Neural progenitor cell (in vitro differentiated cells): ENCODE results near the gene GALNT2. TPM values are rescaled to one million over a fixed set of nuclear protein-coding genes. Genes with fewer than 3 reads are reported as not detected.

ENCODE experiments used
- DNase-seq: peaks from one replicate; pipeline ENCODE4 v3.0.0-alpha.2; 2016; ENCODE audit warnings: low spot score
- H2AFZ ChIP-seq: fragments of 200-600 bp; sonication (generic); replicated peaks from 2 replicates; pipeline ENCODE4 v1.6.1; 2016; ENCODE audit warnings: antibody characterized with exemption
- H3F3A ChIP-seq: fragments of 200-600 bp; sonication (generic); 2 replicates; pipeline ENCODE4 v1.6.1; 2016; ENCODE audit warnings: antibody characterized with exemption, low read depth
- H3K27ac ChIP-seq: fragments of 200-600 bp; sonication (generic); 2 replicates; pipeline ENCODE4 v1.5.1; 2016; ENCODE audit warnings: mild to moderate bottlenecking
- H3K27me3 ChIP-seq: fragments of 200-600 bp; sonication (generic); 2 replicates; pipeline ENCODE4 v1.6.1; 2016; ENCODE audit warnings: mild to moderate bottlenecking, moderate library complexity
- H3K36me3 ChIP-seq: fragments of 200-600 bp; sonication (generic); 2 replicates; pipeline ENCODE4 v1.5.1; 2016
- H3K4me1 ChIP-seq: fragments of 200-600 bp; sonication (generic); 2 replicates; pipeline ENCODE4 v1.6.1; 2016; ENCODE audit warnings: mixed run types
- H3K4me2 ChIP-seq: fragments of 200-600 bp; sonication (generic); 2 replicates; pipeline ENCODE4 v1.6.1; 2016
- H3K4me3 ChIP-seq: fragments of 200-600 bp; sonication (generic); 2 replicates; pipeline ENCODE4 v1.5.1; 2016
- H3K79me2 ChIP-seq: fragments of 200-600 bp; sonication (generic); 2 replicates; pipeline ENCODE4 v1.6.1; 2016; ENCODE audit warnings: low read depth
- H3K9ac ChIP-seq: fragments of 200-600 bp; sonication (generic); 2 replicates; pipeline ENCODE4 v1.6.1; 2016
- H3K9me3 ChIP-seq: fragments of 200-600 bp; sonication (generic); 2 replicates; pipeline ENCODE4 v1.5.1; 2016; ENCODE audit warnings: low read depth
- H4K20me1 ChIP-seq: fragments of 200-600 bp; sonication (generic); 2 replicates; pipeline ENCODE4 v1.6.1; 2016; ENCODE audit warnings: low read depth
- H3K27ac Mint-ChIP-seq: 3 replicates; pipeline ENCODE4 v1.8.0; 2021; ENCODE audit warnings: mixed read lengths
- H3K27me3 Mint-ChIP-seq: 2 replicates; pipeline ENCODE4 v1.8.0; 2022; ENCODE audit warnings: low read depth, mild to moderate bottlenecking, inconsistent platforms, moderate library complexity, mixed read lengths; ENCODE audit not compliant: insufficient read depth
- H3K36me3 Mint-ChIP-seq: 3 replicates; pipeline ENCODE4 v1.8.0; 2021; ENCODE audit warnings: mixed read lengths
- H3K4me1 Mint-ChIP-seq: 3 replicates; pipeline ENCODE4 v1.8.0; 2021; ENCODE audit warnings: mixed read lengths
- H3K4me3 Mint-ChIP-seq: 3 replicates; pipeline ENCODE4 v1.8.0; 2021; ENCODE audit warnings: mild to moderate bottlenecking, moderate library complexity, mixed read lengths
- H3K9me3 Mint-ChIP-seq: 3 replicates; pipeline ENCODE4 v1.8.0; 2020; ENCODE audit warnings: mixed read lengths
- CTCF ChIP-seq: fragments of 200-600 bp; sonication (generic); IDR thresholded peaks from 2 replicates; pipeline ENCODE4 v1.5.1; 2017; ENCODE audit warnings: antibody characterized with exemption, mild to moderate bottlenecking
- EZH2 ChIP-seq: fragments of 200-600 bp; sonication (generic); IDR thresholded peaks from 2 replicates; pipeline ENCODE4 v1.6.1; 2017; ENCODE audit warnings: antibody characterized with exemption, mild to moderate bottlenecking, moderate library complexity
- EZH2phosphoT487 ChIP-seq: fragments of 200-600 bp; sonication (generic); IDR thresholded peaks from 2 replicates; pipeline ENCODE4 v1.6.1; 2017; ENCODE audit warnings: antibody characterized with exemption
- total RNA-seq: library from RNA; depleted of rRNA; stranded (reverse); fragments of >200 nt; gene quantifications from 2 replicates; pipeline ENCODE4 v1.2.3, GENCODE V29; 2015; ENCODE audit warnings: low replicate concordance

The GALNT2 gene
- total RNA-seq, 1 donor from 2014 or later: 37.6 TPM

GRCh38 chr1:230102046-230102445 lies 35.0 kb downstream of the GALNT2 start:
- Histone ChIP-seq H3K27me3 (no peaks in the 10 kb centered on the region), H3F3A (peaks cover 5% of the 10 kb centered on the region), H3K36me3 (no peaks in the 10 kb centered on the region), H3K4me3 (no peak overlapping the region), H3K4me1 (peaks cover 40% of the 10 kb centered on the region), H3K27ac (no peak overlapping the region), H3K9ac (no peak overlapping the region), H3K9me3 (no peaks in the 10 kb centered on the region), H3K79me2 (peaks cover 72% of the 10 kb centered on the region), H3K4me2 (peak overlapping the region; percentile 25), H4K20me1 (peaks cover 80% of the 10 kb centered on the region), H2AFZ (no peak overlapping the region)
- no peak overlapping the region for H3K4me3 Mint-ChIP-seq
- H3K4me1 Mint-ChIP-seq: peaks cover 50% of the 10 kb centered on the region
- peaks cover 4% of the 10 kb centered on the region for H3K36me3 Mint-ChIP-seq
- peaks cover 16% of the 10 kb centered on the region for H3K27me3 Mint-ChIP-seq
- no peak overlapping the region for H3K27ac Mint-ChIP-seq
- no peaks in the 10 kb centered on the region for H3K9me3 Mint-ChIP-seq
- TF ChIP-seq EZH2phosphoT487: no peak
- no peak for TF ChIP-seq EZH2
- no peak for TF ChIP-seq CTCF
- DNase-seq: no peak

GRCh38 chr1:230102472-230102871 lies 35.4 kb downstream of the GALNT2 start:
- H3K4me2 ChIP-seq: no peak overlapping the region
- H3K79me2 ChIP-seq: peaks cover 72% of the 10 kb centered on the region
- H3K9me3 Mint-ChIP-seq: no peaks in the 10 kb centered on the region
- H3K36me3 Mint-ChIP-seq: peaks cover under 1% of the 10 kb centered on the region
- H3K27me3 Mint-ChIP-seq: peaks cover 18% of the 10 kb centered on the region
- no peak overlapping the region for H2AFZ ChIP-seq
- H3K4me3 Mint-ChIP-seq: no peak overlapping the region
- no peak for DNase-seq
- no peak overlapping the region for H3K9ac ChIP-seq
- peaks cover 5% of the 10 kb centered on the region for H3F3A ChIP-seq
- no peaks in the 10 kb centered on the region for H3K36me3 ChIP-seq
- peaks cover 53% of the 10 kb centered on the region for H3K4me1 Mint-ChIP-seq
- no peak overlapping the region for H3K27ac Mint-ChIP-seq
- no peak overlapping the region for H3K27ac ChIP-seq
- no peak for TF ChIP-seq EZH2phosphoT487
- no peak for TF ChIP-seq CTCF
- no peak for TF ChIP-seq EZH2
- H3K4me3 ChIP-seq: no peak overlapping the region
- peaks cover 40% of the 10 kb centered on the region for H3K4me1 ChIP-seq
- no peaks in the 10 kb centered on the region for H3K27me3 ChIP-seq
- H3K9me3 ChIP-seq: no peaks in the 10 kb centered on the region
- peaks cover 84% of the 10 kb centered on the region for H4K20me1 ChIP-seq

- Histone ChIP-seq H3K9me3 (no peaks in the 10 kb centered on the region), H3K9ac (no peak overlapping the region), H3K4me3 (no peak overlapping the region), H3K4me2 (no peak overlapping the region), H2AFZ (no peak overlapping the region), H3K4me1 (peaks cover 40% of the 10 kb centered on the region), H3F3A (peaks cover 5% of the 10 kb centered on the region), H4K20me1 (peaks cover 93% of the 10 kb centered on the region), H3K36me3 (no peaks in the 10 kb centered on the region), H3K27ac (no peak overlapping the region), H3K27me3 (no peaks in the 10 kb centered on the region), H3K79me2 (peaks cover 80% of the 10 kb centered on the region)
- DNase-seq: no peak
- Mint-ChIP-seq H3K36me3 (no peaks in the 10 kb centered on the region), H3K27ac (no peak overlapping the region), H3K4me1 (peaks cover 53% of the 10 kb centered on the region), H3K4me3 (no peak overlapping the region), H3K27me3 (peaks cover 18% of the 10 kb centered on the region), H3K9me3 (no peaks in the 10 kb centered on the region)
- TF ChIP-seq CTCF (no peak), EZH2phosphoT487 (no peak), EZH2 (no peak)
Measured at GRCh38 chr1:230103306-230104173, 36.5 kb downstream of the GALNT2 start.
